Measurements from ENCODE around the gene PPP1R9A.

Gene PPP1R9A

DNA sequence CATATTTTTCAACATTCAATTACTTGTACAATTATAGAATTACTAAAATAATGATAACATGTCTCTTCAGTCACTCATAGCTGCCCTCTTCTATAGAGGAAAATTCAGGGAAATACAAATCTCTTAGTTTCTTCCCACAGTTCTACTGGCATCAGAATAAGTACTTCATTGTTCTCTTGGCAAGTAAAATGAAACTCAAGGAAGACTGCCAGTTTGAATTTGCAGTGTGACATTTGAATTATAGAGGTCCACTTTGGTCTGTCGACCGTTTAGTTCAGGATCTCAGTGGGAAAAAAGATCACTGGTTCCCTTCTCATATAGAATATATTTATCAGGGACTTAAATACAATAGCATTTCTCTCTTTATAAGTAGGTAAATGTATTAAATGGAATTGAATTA, 302.4 kb downstream of the PPP1R9A start:
- no peak for DNase-seq

DNA sequence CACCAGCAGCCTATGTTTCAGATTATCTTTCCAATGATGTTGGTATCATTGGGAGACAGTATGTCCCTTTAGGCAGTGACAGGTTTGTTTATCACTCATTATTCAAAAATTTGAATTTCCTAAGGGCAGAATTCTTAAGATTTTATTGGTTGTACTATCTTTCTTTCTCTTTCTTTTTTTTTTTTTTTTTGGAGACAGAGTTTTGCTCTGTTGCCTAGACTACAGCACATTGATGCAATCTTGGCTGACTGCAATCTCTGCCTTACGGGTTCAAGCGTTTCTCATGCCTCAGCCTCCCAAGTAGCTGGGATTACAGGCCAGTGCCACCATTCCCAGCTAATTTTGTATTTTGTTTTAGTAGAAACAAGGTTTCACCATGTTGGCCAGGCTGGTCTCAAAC, 305.8 kb downstream of the PPP1R9A start:
- no peak for DNase-seq

DNA sequence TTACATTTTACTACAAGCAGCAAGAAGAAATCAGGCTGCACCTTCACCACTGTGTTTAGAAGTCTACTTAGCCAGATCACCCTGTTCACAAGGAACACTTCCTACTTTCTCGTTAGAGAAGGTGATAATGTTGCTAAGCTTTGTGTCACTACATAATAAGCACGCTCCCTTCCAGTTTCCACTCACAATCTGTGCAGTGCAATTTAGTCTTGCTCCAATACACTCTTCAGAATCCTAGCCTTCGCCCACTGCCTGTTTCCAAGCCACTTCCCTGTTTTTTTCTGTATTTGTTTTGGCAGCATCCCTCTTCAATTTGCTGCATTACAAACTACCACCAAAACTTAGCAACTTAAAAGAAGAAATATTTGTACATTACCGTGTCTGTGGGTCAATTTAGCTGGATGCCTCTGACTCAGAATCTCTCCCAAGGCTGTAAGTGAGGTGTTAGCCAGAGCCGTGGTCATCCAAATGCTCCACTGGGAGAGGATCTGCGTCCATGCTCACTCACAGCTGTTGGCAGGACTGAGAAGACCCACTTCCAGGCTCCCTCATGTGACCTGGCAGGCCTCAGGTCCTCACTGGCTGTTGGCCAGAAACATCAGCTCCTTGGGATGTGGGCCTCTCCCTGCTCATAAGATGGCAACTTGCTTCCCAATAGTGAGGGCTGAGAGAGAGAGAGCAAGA, 306.6 kb downstream of the PPP1R9A start:
- DNase-seq = no peak

DNA sequence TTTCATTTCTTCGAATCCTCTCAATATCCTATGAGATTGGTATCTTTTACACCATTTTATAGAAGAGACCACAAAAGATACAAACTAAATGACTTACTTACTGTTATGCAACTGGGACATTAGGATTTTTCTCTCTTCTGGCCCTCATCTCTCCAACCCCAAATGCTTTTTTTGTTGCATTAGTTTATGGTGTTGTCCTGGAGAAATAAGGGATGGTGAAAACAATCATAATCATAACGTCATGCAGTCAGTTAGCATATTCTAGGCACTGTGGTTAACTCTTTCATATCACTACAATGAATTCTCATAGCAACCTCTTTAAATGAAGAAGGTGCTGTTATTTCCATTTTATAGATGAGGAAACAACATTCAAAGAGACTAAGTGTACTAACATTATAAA, 312.3 kb downstream of the PPP1R9A start:
- DNase-seq = no peak

DNA sequence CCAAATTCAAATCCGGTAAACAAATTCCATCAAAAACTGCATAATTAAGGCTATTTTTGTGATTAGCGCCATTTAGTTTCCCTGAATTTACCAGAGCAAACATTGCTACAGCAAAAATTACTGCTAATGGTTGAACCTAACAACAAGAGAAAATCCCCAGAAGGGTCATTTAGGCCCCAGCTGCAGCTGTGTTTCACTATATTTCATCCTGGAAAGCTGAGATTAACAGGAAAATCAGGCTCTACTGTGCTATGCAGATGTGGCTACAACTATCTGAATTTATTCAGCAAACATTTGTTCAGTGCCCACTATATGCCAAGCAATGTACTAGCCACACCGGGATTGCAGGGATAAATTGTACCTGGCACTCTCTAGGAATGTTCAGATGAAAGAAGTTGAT, 312.9 kb downstream of the PPP1R9A start:
- no peak for DNase-seq

DNA sequence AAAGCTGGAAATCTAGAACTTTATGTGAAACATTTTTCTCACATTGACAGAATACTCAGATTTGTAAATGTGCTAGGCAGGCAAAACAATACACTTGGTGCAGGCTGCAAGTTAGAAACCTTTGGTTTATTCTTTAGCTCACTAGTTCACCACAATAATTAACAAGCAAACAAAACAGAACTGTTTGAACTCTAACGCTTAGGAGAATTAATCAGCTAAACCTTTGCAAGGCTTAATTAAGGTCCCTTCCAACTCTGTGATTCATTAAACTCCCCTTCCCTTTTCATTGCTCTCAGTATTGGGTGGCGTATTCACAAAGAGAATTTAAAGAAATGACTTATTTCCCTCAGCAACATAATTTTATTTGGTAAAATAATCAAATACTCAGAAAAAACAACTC, 317.9 kb downstream of the PPP1R9A start:
- no peak for DNase-seq

DNA sequence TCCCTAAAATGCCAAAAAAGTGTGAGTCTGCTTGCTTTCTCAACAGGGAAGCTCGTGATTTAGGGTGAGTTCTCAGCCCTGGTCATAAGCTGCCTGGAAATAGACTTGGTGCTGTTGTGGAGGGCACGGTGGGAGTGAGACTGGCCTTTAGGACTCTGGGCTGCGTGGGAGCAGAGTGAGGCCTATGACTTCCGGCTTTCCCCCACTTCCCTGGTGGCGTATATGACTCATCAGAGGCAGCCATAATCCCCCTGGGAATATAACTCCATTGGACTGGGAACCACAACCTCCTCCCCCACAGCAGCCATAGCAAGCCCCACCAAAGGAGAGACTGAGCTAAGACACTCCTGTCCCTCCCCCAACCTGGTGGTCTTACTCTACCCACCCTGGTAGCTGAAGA, 321.9 kb downstream of the PPP1R9A start:
- DNase-seq = no peak

DNA sequence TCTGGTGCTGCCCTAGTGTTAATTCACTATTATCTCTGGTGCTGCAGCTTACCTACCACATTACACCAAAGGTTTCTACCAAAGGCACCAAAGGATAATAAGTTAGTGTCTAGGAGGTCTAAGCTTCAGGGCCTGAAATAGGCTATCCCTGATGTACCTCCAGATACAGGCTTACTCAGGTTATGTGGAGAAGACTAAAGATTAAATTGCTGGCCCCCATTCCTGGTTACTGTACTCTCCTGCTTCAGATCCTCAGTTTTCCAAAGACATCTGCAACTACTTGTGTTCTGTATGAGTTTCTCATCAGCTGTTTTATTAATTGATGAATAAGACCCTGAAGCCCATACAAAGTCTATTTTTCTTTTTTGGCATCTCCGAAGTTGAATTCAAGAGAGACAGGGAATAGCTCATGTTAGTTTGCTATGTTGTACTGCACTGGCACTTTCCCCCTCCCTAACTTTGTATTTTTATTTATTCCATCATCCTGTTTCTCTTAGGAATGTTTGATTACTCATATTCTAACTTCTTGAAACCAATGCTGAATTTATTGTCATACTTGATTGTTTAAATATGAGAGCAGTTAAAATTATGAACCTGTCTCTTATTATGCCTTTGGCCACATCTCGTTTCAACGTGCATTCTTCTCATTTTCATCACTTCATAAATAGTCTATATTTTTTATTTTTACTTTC, 331.0 kb downstream of the PPP1R9A start:
- no peak for DNase-seq

DNA sequence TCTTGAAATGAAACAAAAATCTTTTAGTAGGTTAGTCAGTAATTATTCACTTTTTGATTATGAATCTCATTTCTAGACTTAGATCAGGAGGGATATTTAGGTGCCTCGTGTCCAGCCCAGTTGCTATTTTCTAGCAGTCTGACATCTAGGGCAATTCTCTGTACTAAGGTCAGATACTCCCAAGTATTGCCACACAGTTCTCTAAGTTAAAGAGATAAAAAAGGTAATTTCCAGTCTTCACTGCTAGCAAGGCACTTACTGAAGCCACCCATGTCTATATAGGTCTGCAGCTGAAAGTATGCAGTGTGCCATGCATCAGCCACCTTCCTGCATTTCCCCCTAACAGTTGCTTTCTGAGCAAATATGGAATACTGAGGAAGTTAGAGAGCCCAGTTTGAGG, 333.5 kb downstream of the PPP1R9A start:
- no peak for DNase-seq

DNA sequence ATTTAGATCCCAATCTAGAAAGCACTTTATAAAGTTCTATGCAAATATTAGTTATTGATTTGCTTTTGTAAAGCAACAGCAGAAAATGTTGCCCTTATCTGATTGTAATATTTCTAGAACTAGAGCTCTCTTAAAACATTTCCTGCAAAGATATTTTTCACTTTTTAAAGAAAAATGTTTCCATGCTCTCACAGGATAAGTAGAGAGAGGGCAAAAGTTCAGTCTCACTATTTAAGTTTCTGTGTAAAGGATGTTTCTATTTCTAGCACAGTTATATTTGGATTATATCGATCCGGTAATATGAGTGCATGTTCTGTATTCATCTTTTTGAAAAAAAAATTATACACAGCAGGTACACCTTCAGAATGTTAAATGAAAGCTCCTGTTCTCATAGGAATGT, 334.9 kb downstream of the PPP1R9A start:
- DNase-seq = no peak

DNA sequence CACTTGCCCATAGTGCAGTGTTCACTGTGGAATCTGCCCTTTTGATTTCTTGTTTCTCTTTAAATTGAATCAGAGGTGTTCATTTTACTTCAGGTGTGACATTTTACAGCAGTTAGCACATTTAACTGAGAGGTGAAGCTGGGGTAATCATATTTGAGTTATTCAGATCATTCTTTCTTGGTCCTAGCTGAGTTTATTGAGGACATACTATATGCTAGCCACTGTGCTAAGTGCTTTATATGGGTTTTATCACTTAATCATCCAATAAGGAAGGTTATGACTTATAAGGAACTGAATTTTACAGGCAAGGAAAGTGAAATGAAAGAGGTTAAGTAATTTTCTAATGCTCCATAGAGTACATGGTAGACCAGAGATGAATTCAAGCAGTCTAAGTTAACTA, 337.2 kb downstream of the PPP1R9A start:
- DNase-seq = no peak

DNA sequence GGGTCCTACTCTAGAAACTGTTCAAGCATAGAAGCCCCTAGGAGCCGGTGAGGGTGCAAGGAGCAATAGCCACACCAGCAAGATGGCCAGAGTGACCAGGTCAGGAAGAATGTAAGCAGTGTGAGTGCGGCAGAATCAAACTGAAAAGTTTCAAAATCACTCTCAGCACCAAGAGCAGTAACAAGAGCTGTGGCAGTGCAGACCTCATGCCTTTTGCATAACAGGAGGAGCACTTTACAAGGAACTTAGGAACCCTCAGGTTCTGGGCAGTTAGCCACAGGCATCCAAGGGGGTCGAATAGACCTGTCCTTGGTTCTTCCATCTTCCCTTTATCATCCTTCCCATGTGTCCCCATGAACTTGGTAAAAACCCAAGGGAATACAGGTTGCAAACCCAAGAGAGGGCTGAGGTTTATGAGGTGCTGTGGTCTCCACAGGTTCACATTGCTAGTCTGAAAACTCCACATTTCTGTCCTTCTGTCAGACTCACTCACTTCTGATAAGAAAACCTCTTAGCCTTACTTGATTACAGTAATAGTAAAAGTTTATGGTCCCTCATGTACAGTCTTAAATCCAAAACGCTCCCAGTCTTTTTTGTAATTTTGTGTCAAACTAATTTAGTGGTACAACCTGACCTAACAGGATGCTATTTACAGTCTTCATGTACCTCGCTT, 338.6 kb downstream of the PPP1R9A start:
- no peak for DNase-seq

DNA sequence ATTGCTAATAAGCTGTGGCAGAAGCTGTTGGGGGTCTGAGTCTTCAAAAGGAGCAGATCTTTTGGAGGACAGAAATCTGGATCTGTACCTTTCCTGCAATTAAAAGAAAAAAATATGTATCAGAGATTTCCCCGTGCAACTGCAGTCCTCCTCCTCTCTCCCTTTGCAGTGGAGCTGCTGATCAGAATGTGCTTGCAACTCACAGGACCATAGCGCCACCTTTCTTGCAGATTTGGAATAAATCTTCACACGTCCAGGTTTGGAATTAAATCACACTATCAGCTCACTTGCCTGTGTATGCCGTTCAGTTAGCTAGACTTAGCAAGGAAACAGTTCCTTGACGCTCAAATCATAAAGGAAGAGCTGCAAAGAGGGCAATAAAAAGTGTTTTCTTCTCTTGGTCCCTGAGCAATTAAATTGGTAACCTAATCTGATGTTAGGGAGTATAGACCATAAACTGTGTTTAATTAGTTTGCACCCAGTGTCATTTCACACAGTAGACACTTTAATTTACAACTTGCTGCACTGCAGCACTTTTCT, 339.5 kb downstream of the PPP1R9A start:
- no peak for DNase-seq

DNA sequence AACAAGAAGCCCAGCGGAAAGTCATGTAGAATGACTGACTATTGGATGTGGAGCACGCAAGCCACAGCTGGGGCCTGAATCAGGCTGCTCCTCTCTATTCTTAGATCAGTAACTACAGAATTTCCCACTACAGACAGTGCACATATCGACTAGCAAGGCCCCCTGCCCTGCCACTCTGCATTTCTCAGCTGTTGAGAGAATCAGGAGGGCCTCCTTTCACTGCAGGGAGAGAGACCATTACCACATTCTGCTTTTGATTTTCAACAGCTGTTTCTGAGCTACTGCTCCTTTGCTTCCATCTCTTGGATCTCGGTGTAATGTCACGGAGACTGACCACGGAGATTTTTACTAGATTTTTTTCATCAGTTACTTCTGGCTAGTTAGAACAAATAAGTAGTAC, 343.2 kb downstream of the PPP1R9A start:
- no peak for DNase-seq

DNA sequence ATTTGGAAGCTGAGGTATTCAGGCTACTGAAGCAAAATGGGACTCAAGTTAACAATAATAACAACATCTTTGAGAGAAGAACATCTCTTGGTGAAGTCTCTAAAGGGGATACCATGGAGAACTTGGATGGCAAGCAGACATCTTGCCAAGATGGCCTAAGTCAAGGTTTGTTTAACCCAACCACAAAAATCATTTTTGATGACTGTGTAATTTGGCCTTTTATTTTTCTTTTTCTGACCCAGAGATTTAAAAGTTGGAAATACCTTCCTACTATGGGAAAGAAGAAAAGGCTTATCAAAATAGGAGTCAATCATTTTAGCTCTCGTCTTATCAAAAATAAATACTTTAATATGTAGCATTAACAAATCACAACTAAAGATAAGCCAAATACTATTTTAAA, 344.6 kb downstream of the PPP1R9A start:
- DNase-seq = no peak

DNA sequence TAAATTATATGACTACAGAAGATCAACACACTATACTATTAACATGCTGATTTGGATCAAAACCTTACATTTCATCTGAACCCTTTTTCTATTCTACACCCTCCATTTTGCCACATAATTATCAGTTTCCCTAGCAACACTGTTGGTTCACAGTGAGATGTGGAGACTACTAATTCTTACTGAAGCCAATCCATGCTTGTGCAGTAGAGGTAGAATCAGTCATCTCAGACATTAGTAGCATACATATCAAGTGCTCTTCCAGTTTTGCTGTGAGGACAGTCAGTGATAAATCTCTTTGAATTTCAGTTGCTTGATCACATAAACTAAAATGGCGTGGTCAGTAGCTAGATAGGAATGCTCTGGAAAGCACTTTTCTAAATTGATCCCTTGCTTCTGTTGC, 346.6 kb downstream of the PPP1R9A start:
- no peak for DNase-seq

DNA sequence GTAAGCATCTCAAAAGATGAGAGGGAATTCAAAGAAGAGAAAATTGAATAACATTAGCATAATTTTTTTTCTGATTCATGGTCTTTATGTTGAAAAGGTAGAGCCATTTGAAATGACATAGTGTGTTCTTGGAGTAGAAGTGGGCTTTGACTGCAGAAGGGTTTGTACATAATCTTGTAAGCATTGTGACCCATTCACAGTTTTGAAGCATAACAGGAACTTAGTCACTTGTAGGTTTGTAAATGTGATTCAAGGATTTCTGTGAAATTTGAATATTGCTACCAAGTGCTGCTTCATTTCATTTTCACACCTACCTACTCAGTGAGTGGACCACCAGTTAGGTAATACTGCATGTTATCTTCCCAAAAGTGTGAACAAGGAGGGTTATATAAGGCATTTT, 348.3 kb downstream of the PPP1R9A start:
- DNase-seq = no peak

DNA sequence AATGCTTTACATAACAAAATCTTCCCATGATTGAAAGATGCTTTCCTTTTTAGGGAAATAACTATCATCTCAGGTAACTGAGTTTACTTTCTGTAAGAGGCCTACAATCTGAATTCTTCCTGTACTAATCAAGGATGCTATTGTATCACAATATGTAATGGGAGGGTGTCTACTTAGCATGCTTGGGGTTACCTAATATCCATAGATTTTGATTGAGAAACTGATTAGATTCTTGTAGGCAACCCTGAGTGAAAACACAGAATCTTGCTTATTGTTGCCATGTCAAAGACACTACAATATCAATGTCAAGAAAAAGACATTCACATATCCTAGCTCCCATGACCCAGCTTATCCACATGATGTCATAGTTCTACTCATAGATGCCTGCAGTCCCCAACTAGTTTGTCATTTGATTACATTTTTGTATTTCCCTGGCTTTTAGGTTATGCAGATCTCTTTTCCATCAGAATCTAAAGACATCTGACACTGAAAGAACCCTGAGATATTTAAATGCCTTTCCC, 354.6 kb downstream of the PPP1R9A start:
- DNase-seq = no peak

DNA sequence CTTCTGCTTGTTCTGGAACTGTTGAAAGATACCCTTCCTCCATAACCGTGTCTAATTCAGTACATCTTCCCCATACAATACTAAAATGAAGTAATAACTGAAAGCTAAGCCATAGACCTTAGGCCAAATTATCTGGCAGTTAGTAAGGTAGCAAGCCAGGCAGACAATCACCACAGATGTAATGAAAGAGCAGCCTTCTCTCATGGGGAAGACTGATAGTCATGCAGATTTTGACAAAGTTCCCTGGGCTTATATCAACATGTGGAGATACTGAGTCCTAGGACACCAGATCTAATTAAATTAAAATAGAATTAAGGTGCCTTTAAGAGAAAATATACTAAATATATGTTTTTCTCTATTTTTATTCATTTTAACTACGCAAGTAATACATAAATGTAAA, 355.5 kb downstream of the PPP1R9A start:
- DNase-seq = no peak

DNA sequence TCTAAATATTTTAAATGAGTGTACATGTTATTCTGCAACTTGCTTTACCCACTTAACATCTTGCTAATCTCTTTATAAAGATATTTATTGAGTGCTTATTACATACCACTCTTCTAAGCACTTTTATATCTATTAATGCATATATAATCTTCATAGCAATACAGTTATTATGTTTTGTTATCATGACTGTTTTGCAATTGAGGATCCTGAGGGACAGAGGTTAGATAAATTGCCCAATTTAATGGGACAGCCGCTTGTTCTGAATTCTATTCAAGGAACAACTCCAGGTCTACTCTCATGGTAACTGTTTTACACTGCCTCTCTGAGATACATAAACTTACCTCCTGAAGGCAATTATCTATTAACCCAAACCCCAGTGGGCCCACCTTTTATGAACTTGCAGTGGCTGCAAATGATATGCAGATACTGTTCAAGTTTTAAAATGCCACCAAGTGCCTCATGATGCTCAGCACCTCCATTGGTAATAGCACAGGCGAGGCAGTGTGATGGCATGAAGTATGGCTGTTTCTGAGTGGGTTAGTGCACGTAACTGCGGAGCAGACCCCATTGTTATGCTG, 356.5 kb downstream of the PPP1R9A start:
- no peak for DNase-seq

DNA sequence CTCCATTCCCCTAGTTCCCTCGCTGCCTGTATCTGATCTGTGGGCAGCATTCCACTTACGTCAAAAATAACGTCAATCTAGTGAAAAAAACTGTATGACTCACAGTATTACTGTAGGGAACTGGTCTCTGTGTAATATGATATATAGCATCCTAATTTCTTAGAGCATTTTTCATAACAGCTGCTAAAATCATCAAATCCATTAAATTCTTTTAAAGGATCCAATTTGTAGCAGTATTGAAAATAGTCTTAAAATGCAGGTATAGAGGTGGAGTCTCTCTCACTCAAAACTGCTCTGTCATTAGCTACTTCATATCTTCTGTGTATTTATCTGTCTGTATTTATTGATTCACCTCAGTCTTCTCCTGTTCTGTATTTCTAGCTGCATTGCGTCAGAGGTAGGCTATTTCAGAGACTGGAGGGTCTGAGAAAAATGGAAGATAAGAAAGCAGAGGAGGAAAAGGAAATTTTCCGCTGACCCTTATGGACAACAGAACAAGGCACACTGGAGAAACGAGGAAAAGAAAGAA, 357.0 kb downstream of the PPP1R9A start:
- DNase-seq = no peak

DNA sequence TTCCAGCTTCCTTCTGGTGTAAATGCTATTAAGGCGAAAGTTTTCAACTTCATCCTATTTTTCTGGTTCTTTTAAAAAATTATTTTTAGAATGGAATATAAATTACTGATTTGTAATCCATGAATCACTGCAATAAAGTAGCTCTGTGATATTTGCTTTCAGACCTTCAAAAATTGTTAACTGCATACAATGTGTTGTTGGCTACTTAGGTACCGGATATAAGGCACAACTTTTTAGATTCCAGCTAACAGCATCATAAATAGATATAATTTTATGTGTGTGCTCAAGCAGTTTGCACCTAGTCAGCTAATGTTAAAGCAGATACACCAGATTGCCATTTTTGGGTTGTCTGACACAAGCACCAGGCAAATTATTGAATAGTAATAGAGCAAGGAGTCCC, 358.2 kb downstream of the PPP1R9A start:
- no peak for DNase-seq

DNA sequence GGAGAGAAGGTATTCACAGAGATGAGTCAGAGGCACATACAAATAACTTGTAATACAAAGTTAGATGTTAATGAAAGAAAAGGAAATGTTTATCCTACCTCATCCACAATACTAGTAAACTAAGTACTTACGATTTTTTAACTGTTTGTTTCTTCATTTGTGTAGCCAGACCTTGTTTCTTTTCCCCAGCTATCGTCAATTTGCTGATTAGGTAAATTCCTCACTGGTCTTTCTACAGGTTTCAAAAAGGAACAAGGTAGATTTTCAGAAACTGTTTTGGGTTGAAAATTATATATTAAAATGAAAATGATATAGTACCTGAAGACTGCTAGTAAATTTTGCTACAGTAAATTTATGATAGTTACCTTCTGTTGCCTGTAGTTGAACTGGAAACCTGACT, 360.4 kb downstream of the PPP1R9A start:
- no peak for DNase-seq
